HG03520 (cell line): ENCODE measurements around the gene USH1C.

Experiments
- ATAC-seq: cut with Tn5 transposase; IDR thresholded peaks from one replicate; pipeline ENCODE4 v1.9.1; 2021; ENCODE audit warnings: mild to moderate bottlenecking, moderate library complexity; ENCODE audit not compliant: unreplicated experiment

Gene USH1C

DNA sequence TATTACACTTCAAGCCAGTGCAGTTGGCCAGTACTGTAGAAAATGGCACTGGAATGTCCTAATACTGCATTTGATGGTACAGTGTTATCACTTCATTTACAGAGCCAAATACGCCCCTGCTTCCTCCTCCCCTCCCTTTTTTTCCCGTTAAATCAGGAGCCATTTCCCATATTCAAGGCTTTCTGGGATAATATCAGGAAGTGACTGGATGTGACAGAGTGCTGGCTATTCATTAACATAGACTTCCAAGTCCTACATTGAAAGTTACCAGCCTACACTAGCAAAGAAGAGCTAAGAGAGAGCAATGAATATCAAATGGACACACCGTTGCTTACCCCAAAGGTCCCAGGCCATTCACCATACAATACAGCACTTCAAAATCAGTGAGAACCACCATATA is 35.4 kb downstream of the USH1C start:
- no peak for ATAC-seq

GRCh38 chr11:17508306-17508705 is 35.9 kb downstream of the USH1C start:
- ATAC-seq, result no peak

DNA sequence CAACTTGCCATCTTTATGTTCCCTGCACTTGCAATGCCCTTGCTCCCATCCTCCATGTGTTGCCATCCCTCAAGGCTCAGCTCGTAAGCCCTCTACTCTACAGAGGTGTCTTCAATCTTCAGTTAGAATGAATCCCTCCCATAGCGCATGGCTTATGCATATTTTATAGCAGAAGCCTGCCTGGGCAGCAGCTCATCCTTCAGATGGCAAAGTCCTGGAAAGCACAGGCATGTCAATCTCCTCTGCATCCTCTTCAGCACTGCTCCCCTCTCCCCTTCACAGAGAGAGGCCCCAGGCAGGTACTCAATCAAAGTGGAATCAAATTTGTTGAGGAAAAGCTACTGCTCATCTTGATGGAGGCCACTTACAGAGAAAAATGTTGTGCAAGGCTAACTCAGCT is 36.4 kb downstream of the USH1C start:
- no peak for ATAC-seq

GRCh38 chr11:17506942-17507341 is 37.3 kb downstream of the USH1C start:
- peak; percentile 83 for ATAC-seq

DNA sequence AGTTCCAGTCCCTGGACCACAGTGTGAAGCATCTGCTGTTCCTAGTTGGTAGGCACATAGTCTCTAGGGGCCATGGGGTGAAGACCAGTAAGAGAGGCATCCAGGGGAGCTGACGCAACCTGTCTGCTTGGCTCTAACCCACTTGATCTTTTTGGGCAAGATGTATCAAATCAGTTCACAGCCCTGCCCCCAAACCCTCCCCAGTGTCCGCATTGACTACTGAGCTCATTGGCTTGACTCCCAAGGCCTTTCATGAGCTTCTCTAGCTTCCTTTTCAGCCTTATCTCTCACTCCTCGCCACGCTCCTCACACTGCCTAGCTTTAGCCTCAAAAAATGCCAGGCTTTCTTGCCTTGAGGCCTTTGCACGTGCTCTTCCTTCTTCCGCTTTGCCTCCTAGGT is 37.9 kb downstream of the USH1C start:
- no peak for ATAC-seq

DNA sequence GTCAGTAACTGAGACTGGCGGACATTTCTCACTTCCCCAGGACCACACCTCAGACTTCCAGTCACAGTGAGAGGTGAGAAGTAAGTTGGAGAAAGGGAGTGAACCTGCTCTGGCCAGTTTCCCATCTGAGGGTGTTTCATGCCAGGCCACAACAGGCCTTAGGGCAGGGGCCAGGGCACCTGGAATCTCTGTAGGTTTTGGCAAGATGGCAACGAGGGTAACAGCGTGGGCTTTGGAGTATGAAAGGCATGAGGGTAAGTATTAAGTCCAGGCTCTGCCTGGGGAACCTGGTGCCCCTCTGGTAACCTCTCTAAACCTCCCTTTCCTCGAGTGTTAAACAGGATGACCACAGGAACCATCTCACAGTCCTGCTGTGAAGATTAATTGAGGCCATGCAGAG is 39.1 kb downstream of the USH1C start:
- ATAC-seq, result no peak

- ATAC-seq, result peak; percentile 44
These were observed 39.7 kb downstream of the USH1C start for GRCh38 chr11:17504330-17505107.

- no peak for ATAC-seq
These were observed 41.6 kb downstream of the USH1C start for GRCh38 chr11:17502630-17503029.

- no peak for ATAC-seq
These were observed 43.5 kb downstream of the USH1C start for GRCh38 chr11:17500673-17501072.

- ATAC-seq, result no peak
These were observed 45.7 kb downstream of the USH1C start for GRCh38 chr11:17498475-17498874.

DNA sequence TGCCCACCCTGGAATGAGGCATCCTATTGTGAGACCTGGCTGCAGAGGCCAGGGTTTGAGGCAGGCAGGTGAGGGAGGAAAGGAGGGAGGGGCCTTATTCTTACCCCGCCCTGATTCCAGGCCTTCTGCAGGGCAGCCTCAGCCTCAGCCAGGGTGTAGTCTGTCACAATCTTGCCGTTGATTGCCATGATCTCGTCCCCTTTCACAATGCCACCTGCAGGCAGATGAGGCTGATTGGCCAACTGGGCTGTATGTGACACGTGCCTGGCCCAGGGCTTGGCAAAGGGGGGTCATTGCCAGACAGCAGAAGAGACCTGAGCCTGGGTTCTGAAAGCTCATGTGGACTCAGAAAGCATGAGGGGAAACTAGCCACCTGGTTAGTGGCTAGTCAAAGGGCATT is 46.2 kb downstream of the USH1C start:
- ATAC-seq, result no peak

GRCh38 chr11:17496406-17496805 is 47.8 kb downstream of the USH1C start:
- no peak for ATAC-seq

DNA sequence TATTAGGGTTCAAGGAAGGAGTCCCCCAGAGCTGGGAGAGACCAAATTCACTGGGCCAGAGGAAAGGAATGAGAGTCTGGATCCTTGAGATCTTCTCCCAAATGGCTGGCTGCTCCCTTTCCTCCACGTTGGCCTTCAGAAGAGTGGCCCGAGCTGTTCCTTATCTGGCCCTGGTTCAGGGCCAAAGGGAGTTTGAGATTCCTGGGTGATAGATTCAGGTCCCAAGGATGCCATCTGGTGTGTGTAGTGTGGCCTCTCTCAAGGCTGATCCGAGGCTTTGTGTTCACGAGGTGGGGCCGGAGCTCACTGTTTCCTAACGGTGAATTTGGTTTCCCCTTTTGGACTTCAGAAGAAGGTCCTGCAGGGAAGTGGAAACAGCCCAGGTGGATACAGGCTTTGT is 50.2 kb downstream of the USH1C start:
- ATAC-seq, result no peak

DNA sequence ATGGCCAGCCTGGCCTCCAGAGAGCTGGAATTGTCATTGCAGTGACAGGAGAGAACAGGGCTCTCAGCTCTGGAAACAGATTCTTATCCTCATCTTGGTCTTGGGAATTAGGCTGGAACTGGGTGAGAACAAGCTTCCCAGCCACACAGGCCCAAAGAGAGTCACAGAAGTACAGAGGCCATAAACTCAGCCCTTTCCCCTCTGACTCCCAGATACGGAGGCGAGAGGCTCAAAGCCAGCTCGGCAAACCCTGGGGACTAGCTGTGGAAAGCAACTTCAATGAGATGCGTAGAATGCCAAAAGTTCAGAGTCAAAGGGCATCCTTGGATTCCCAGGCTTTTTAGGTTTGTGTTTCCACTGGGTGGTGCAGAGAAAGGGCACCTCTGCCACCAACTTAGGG is 53.3 kb downstream of the USH1C start:
- no peak for ATAC-seq

DNA sequence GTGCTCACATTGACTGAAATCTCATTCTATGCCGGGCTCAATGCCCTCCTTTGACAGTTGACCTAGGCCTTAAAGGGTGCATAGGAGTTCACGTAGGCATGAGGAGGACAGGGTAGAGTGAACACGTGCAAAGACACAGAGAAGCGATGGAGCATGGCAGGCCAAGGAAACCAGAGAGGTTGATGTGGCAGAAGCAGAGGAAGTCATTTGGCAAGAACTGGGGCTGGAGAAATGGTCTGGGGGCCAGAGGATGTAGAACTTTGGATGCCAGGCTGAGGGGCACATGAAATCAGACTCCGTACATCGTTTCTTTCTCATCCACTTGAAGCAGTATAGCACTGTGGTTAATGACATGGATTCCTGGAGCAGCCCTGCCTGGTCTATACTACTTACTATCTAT is 54.0 kb downstream of the USH1C start:
- no peak for ATAC-seq

DNA sequence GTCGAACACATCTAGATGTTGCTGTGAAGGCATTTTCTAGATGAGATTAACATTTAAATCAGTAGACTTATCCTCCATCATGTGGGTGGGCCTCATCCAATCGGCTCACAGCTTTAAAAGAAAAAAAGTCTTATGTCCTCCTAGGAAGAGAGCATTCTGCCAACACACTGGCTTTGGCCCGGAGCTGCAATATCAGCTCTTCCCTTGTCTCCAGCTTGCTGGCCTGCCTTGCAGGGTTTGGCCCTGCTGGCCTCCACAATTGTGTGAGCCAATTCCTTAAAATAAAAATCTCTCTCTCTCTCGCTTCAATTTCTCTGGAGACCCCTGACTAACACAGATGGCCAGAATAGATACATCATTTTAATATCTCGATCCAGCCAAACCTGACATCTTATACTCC is 54.5 kb downstream of the USH1C start:
- ATAC-seq, result no peak

DNA sequence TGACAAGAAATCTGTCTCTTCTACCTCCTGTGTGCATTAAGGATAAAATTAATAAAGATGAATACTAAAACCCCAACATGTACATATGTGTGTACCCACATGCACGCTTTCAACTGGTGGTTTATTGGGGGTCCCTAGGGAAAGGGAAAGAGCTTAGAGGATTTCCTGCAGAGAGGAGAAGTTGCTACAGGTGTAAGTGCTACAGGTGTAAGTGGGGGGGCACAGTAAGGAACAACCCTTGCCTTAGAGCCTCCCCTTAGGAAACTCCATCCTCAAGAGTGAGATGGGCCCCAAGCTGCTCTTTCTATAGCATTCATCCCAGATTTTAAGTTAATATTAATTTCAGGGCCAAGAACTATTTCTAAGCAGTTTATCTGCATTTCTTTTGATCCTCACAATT is 55.7 kb downstream of the USH1C start:
- ATAC-seq, result no peak

GRCh38 chr11:17486646-17487045 is 57.6 kb downstream of the USH1C start:
- ATAC-seq, result no peak

- ATAC-seq, result no peak
These were observed 60.7 kb downstream of the USH1C start for GRCh38 chr11:17483505-17483904.

- ATAC-seq, result no peak
These were observed 62.3 kb downstream of the USH1C start for GRCh38 chr11:17481905-17482304.

GRCh38 chr11:17479284-17480214 is 64.7 kb downstream of the USH1C start:
- no peak for ATAC-seq

DNA sequence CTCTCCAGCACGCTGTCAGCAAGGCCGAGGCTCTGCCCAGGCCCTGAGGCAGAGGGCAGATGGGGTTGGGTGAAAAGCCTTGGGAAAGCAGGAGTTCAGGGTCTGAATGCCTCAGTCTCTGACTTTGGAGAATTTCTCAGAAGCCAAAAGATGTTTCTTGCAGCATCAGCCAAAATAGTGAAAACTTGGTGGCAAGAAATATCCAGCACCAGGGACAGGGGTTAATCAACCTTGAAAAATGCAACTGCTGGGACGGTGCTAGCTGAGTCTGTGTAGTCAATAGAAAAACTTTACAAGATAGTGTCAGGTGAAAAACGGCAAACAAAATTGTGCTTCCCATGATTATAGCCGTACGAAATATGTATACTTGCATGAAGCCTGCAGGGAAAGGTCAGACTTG is 66.1 kb downstream of the USH1C start:
- no peak for ATAC-seq
